Aortic smooth muscle cell (primary cell): ENCODE data around the gene GNB2. TPM values are rescaled to one million over a fixed set of nuclear protein-coding genes. Genes with fewer than 3 reads are reported as not detected.

ENCODE experiments used
- total RNA-seq: library from RNA; depleted of rRNA; stranded (reverse); fragments of >200 nt; gene quantifications from 2 replicates; pipeline ENCODE4 v1.2.3, GENCODE V29; 2014

The GNB2 gene
- total RNA-seq, result 84.4 and 86.5 TPM in 2 replicates

DNA sequence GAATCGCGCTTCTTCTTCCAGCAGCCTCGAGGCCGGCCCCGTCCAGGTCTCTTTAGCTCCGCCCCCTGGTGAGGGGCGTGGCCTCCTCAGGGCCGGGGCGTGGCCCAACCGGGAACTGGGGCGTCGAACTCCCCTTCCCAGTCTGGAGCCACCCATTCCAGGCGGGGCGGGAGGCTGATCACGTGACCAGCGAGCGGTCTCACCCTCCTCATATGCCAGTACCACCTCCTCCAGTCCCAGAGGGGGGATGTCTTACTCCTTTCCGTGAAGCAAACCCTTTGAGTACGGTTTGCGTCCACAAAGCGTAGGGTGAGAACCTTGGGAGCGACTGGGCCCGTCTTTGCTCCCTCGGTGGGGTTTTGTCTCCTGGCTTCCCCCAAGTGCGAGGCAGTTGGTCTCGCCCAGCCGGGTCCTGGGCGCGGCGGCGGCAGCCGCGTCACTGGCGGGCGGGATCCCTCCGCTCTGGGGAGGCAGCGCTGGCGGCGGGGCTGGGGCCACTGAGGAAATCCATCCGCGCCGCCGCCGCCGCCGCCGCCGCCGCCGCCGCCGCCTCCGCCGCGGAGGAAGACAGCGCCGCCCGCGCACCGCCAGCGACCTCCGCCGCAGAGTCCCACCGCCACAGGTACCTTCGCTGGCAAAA lies at the start of gene GNB2:
TSS of gene GNB2 (plus strand) at position 439 of the 640 bp plus-strand sequence. CDS start 2,526 bp downstream, outside the sequence.

DNA sequence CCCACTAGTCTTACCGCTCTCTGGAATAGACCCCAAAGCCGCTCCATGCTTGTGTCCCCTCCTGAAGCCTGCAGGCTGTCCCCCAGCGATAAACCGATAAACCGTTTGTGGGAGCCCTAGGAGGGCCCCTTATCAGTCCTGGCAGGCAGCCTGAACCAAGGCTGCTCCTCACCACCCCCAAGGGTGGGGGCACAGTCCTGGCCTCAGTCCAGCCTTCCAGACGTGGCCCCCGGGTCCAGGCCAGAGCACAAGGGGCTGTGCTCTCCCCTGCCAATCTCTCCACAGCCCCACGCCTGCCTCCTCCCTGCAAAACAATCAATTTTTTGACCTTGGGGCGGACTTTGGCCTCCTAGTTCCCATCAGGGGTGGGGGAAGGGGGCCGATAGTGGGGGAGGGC lies 32.1 kb upstream of the GNB2 start, which contains the start of gene TFR2:
TSS of gene TFR2 (minus strand) at position 90 of the 397 bp plus-strand sequence. CDS start at position 47, 43 bp downstream.

DNA sequence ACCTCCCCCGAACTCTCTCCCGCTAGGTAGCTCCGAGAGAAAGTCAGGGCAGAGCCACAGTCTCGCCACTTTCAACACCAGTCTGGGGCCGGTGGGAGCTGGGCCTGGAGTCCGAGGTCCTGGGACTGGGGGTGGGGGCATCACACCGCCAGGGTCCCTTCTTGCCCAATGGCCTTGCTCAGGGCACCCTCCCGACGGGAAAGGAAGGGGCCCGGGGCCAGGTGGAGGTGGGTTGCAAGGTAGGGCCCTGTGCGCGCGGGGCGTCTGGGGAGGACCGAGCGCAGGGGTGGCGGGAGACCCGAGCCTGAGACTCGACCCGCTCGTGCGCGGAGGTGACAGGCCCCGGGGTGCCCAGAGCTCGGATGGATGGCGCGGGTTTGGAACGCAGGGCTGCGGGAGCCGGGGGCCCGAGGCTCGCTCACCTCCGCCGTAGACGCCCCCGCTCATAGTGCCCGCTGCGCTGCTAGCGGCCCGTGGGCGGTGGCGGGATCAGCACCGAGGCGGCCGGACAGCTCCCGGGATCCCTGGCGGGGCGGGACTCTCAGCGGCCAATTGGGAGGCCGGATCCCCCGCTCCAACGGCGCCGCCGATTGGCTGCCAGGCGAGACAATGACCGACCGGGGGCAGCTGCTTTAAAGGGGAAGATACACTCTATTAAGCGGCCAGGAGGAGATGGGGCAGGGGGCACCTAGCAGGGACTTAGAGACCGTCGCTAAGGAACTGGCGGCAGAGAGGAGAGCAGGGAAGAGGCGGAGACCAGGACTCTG lies 17.4 kb upstream of the GNB2 start, which contains the start of gene ACTL6B:
TSS of gene ACTL6B (minus strand) at position 541 of the 767 bp plus-strand sequence. CDS start at position 447, 94 bp downstream.

DNA sequence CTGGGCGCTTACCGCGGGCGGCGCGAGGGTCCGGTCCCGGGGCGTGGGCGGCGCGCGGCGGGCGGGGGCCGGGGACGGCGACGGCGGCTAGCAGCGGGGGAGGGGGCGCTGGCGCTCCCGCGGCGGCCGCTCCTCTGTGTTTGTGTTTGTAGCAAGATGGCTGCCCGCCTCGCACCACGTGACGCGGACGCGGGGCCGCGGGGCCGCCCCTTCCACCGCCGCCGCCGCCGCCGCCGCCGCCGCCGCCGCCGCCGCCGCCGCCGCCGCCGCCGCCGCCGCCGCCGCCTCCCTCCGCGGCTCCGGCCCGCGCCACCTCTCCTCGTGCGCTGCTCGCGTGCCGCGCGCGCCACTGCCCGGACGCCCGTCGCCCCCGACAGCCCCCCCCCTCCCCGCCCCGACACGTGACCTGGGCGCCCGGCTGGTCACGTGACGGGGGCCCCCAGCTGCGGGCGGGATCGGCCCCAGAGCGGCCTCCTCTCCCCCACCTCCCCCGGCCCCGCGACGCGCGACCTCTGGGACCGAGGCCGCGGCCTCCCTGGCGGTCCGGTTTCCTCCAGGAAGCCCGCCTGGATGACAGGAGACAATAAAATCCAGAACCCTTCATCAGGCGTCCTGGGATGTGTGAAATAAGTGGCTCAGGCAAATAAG lies 20.7 kb downstream of the GNB2 start, which contains the start of gene GIGYF1:
TSS of gene GIGYF1 (minus strand) at position 153 of the 648 bp plus-strand sequence. CDS start 6,012 bp downstream, outside the sequence.

DNA sequence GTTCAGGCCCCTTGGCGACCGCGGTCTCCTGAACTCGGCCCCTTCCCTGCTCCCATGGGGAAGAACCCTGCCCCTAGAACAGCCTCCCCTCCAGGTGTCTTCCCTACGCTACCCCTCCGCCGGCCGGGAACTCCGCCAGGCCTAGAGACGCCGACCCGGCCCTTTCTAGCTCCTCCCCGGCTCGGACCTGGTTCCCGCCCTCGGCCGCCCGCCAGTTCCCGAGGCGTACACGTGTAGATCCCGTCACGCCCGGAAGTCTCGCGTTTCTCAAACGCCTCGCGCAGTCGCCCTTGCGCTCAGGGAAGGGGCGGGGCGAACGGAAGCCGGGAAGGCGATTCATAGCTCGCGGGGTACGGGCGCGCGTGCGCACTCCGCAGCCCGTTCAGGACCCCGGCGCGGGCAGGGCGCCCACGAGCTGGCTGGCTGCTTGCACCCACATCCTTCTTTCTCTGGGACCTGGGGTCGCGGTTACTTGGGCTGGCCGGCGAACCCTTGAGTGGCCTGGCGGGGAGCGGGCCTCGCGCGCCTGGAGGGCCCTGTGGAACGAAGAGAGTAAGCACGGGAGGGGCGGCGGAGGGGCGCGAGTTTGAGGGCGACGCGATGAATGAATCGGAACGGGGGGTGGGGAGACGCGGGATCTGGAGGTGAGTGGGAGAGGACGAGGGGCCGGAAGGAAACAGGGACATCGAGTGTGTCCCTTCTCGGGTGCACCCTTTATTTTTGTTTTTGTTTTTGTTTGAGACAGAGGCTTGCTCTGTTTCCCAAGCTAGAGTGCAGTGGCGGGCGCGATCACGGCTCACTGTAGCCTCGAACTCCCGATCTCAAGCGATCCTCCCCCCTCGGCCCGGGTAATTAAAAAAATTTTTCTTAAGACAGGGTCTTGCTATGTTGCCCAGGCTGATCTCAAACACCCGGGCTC lies 32.5 kb downstream of the GNB2 start, which contains the start of gene POP7:
TSS of gene POP7 (plus strand) at position 369 of the 919 bp plus-strand sequence. CDS start 710 bp downstream, outside the sequence.

DNA sequence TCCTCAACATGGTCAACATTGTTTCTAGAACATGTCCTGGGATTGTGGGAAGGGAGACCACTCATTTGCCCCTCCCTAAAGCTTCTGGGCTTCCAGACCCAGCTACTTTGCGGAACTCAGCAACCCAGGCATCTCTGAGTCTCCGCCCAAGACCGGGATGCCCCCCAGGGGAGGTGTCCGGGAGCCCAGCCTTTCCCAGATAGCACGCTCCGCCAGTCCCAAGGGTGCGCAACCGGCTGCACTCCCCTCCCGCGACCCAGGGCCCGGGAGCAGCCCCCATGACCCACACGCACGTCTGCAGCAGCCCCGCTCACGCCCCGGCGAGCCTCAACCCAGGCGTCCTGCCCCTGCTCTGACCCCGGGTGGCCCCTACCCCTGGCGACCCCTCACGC lies 46.7 kb downstream of the GNB2 start, which contains the start of gene EPO:
TSS of gene EPO (plus strand) at position 190 of the 392 bp plus-strand sequence. CDS start 513 bp downstream, outside the sequence.

Other genes starting within 250 kb of the GNB2 start
- gene ZCWPW1, start 245.0 kb upstream of the GNB2 start, total RNA-seq, result 2.2 and 2.6 TPM in 2 replicates
- 30.6 and 42.9 TPM in 2 replicates for gene MEPCE, start 243.9 kb upstream of the GNB2 start, total RNA-seq
- gene PPP1R35, start 237.2 kb upstream of the GNB2 start, total RNA-seq, result 10.3 and 14.7 TPM in 2 replicates
- 0.25 and 0.79 TPM in 2 replicates for gene SPACDR, start 209.5 kb upstream of the GNB2 start, total RNA-seq
- gene TSC22D4, start 194.5 kb upstream of the GNB2 start, total RNA-seq, result 21.7 and 22.2 TPM in 2 replicates
- gene NYAP1, start 189.8 kb upstream of the GNB2 start, total RNA-seq, result 0.13 and 0.19 TPM in 2 replicates
- 6.0 and 9.1 TPM in 2 replicates for gene AGFG2, start 134.5 kb upstream of the GNB2 start, total RNA-seq
- gene SAP25, start 99.8 kb upstream of the GNB2 start, total RNA-seq, result not detected in 2 replicates
- 6.5 and 8.8 TPM in 2 replicates for gene LRCH4, start 87.6 kb upstream of the GNB2 start, total RNA-seq
- 0.40 and 0.56 TPM in 2 replicates for gene FBXO24, start 87.4 kb upstream of the GNB2 start, total RNA-seq
- gene PCOLCE, start 71.4 kb upstream of the GNB2 start, total RNA-seq, result 62.9 and 94.5 TPM in 2 replicates
- gene MOSPD3, start 61.2 kb upstream of the GNB2 start, total RNA-seq, result 4.0 and 6.9 TPM in 2 replicates
- gene TFR2, start 32.2 kb upstream of the GNB2 start, total RNA-seq, result 0.31 and 0.40 TPM in 2 replicates
- gene ACTL6B, start 17.3 kb upstream of the GNB2 start, total RNA-seq, result not detected in 2 replicates
- gene GIGYF1, start 20.5 kb downstream of the GNB2 start, total RNA-seq, result 11.4 and 11.8 TPM in 2 replicates
- gene POP7, start 32.4 kb downstream of the GNB2 start, total RNA-seq, result 30.2 and 34.5 TPM in 2 replicates
- not detected in 2 replicates for gene EPO, start 46.7 kb downstream of the GNB2 start, total RNA-seq
- not detected in 2 replicates for gene ZAN, start 59.9 kb downstream of the GNB2 start, total RNA-seq
- gene EPHB4, start 153.8 kb downstream of the GNB2 start, total RNA-seq, result 14.1 and 16.4 TPM in 2 replicates
- 9.7 and 13.2 TPM in 2 replicates for gene SLC12A9, start 179.0 kb downstream of the GNB2 start, total RNA-seq
- 89.4 and 93.8 TPM in 2 replicates for gene TRIP6, start 193.6 kb downstream of the GNB2 start, total RNA-seq
- gene SRRT, start 201.4 kb downstream of the GNB2 start, total RNA-seq, result 37.4 and 52.7 TPM in 2 replicates
- gene UFSP1, start 216.0 kb downstream of the GNB2 start, total RNA-seq, result 3.1 and 4.9 TPM in 2 replicates
- gene ACHE, start 222.1 kb downstream of the GNB2 start, total RNA-seq, result not detected in 2 replicates